Kidney (tissue), 14 donors: ENCODE measurements around the gene FANCB. TPM values are rescaled to one million over a fixed set of nuclear protein-coding genes. Genes with fewer than 3 reads are reported as not detected.

Experiments used
- DNase-seq, 5 donors: peaks; one replicate each; pipeline ENCODE4 v3.0.0-alpha.2; 2013 to 2020
- FAIRE-seq: peaks from 2 replicates; lab custom pipeline; 2012; peaks lifted over from hg19 to GRCh38; lab: Jason Lieb, UNC
- H3K27ac ChIP-seq, 2 donors: one replicate each; pipeline ENCODE4 v1.7.0; 2013; ENCODE audit warnings: low read depth in 2 of 2, low read length in 2 of 2, inconsistent platforms in 1 of 2
- H3K27me3 ChIP-seq: one replicate; pipeline ENCODE4 v1.7.1; 2013; ENCODE audit warnings: low read length, inconsistent platforms; ENCODE audit not compliant: control insufficient read depth, insufficient read depth
- H3K36me3 ChIP-seq, 3 donors: one replicate each; pipeline versions ENCODE4 v1.7.0 to v1.7.1; 2013; ENCODE audit warnings: low read length in 3 of 3, control low read depth in 1 of 3, inconsistent platforms in 1 of 3; ENCODE audit not compliant: insufficient read depth in 3 of 3, control insufficient read depth in 2 of 3
- H3K4me1 ChIP-seq, 3 donors: one replicate each; pipeline versions ENCODE4 v1.7.0 to v1.7.1; 2013; ENCODE audit warnings: low read length in 3 of 3, inconsistent platforms in 1 of 3, low read depth in 1 of 3; ENCODE audit not compliant: control insufficient read depth in 2 of 3, insufficient read depth in 2 of 3
- H3K4me3 ChIP-seq, 3 donors: one replicate each; pipeline versions ENCODE4 v1.7.0 to v1.8.1; 2013; ENCODE audit warnings: low read length in 3 of 3, control low read depth in 1 of 3, inconsistent platforms in 1 of 3
- H3K9ac ChIP-seq, 3 donors: one replicate each; pipeline versions ENCODE4 v1.7.0 to v1.7.1; 2013; ENCODE audit warnings: low read length in 3 of 3, control low read depth in 1 of 3, inconsistent platforms in 1 of 3
- H3K9me3 ChIP-seq, 3 donors: one replicate each; pipeline versions ENCODE4 v1.7.0 to v1.7.1; 2013; ENCODE audit warnings: low read length in 3 of 3, control low read depth in 1 of 3, inconsistent platforms in 1 of 3; ENCODE audit not compliant: control insufficient read depth in 2 of 3, insufficient read depth in 1 of 3
- CTCF ChIP-seq: IDR thresholded peaks from 3 replicates; pipeline ENCODE4 v1.5.1; 2012; ENCODE audit warnings: mild to moderate bottlenecking, moderate library complexity, borderline replicate concordance; ENCODE audit not compliant: insufficient read depth; ENCODE audit errors: extremely low read depth
- intact Hi-C: fragments of 100-400 bp; cut with DNase I; formaldehyde crosslinking; loops from one replicate; pipeline ENCODE4 v1.11.1; 2022
- polyA plus RNA-seq: library from polyadenylated mRNA; stranded (reverse); fragments of 350-450 nt; fragmentation: Illumina TruSeq; extraction: RNeasy Lipid Tissue Mini Kit (QIAGEN cat#74804); gene quantifications from one replicate; pipeline ENCODE4 v1.2.3, GENCODE V29; 2014; ENCODE audit warnings: low read depth, low replicate concordance; ENCODE audit not compliant: insufficient read depth
- total RNA-seq: library from RNA; stranded (reverse); fragmentation: NEBNext Ultra II Directional; extraction: Animal tissue kit (Norgen Biotek cat#: 25700); gene quantifications from one replicate; pipeline ENCODE4 v1.2.1, GENCODE V29; 2021
- donor health status: control.
- donor health status: control.
- donor health status: control.
- donor health status: control.
- donor health status: control.
- donor health status: DM: yes; HTN: yes; CAD: no.
- donor health status: Normal renal cell carcinoma (clear cell type).

The FANCB gene
- total and polyA plus RNA-seq, 2 donors from 2014 or later = 1.4 TPM; not detected in 1

- H3K4me3 ChIP-seq = no peak overlapping the region
- FAIRE-seq (peak; percentile 23), DNase-seq (no peak)
- H3K27ac ChIP-seq = no peak overlapping the region
- no peaks in the 10 kb centered on the region for H3K9me3 ChIP-seq
- H3K4me1 ChIP-seq = no peaks in the 10 kb centered on the region
- intact Hi-C loops = no loop called here
- no peak for TF ChIP-seq CTCF
- H3K36me3 ChIP-seq = peaks cover 0 to 3% (median 2%) of the 10 kb centered on the region in 3 donors
- no peaks in the 10 kb centered on the region for H3K27me3 ChIP-seq
- H3K9ac ChIP-seq = no peak overlapping the region
Measured at GRCh38 chrX:14903891-14904290, 31.0 kb upstream of the FANCB start.

- Histone ChIP-seq H3K4me3 (no peak overlapping the region), H3K9ac (no peak overlapping the region), H3K27ac (no peak overlapping the region), H3K36me3 (peaks cover 0 to 3% (median 2%) of the 10 kb centered on the region in 3 donors), H3K9me3 (no peaks in the 10 kb centered on the region), H3K4me1 (no peaks in the 10 kb centered on the region), H3K27me3 (no peaks in the 10 kb centered on the region)
- DNase-seq (no peak), FAIRE-seq (no peak)
- intact Hi-C loops = no loop called here
- no peak for TF ChIP-seq CTCF
Measured at GRCh38 chrX:14902537-14902936, 29.7 kb upstream of the FANCB start.

GRCh38 chrX:14899607-14900006 lies 26.7 kb upstream of the FANCB start:
- Histone ChIP-seq H3K36me3 (peaks cover 0 to 2% (median under 1%) of the 10 kb centered on the region in 3 donors), H3K27ac (no peak overlapping the region), H3K9me3 (no peaks in the 10 kb centered on the region), H3K9ac (no peak overlapping the region), H3K27me3 (peaks cover 2% of the 10 kb centered on the region), H3K4me3 (no peak overlapping the region), H3K4me1 (no peaks in the 10 kb centered on the region)
- intact Hi-C loops = no loop called here
- peak in 2 of 5 donors; percentile 2 to 8 for DNase-seq
- no peak for TF ChIP-seq CTCF
- FAIRE-seq = no peak

- no peak for TF ChIP-seq CTCF
- DNase-seq = no peak
- H3K4me3 ChIP-seq = no peak overlapping the region
- no peak overlapping the region for H3K27ac ChIP-seq
- intact Hi-C loops = no loop called here
- H3K4me1 ChIP-seq = no peaks in the 10 kb centered on the region
- H3K9me3 ChIP-seq = no peaks in the 10 kb centered on the region
- no peak overlapping the region for H3K9ac ChIP-seq
- no peak for FAIRE-seq
- no peaks in the 10 kb centered on the region for H3K36me3 ChIP-seq
- H3K27me3 ChIP-seq = peaks cover 2% of the 10 kb centered on the region
Measured at GRCh38 chrX:14897042-14897441, 24.2 kb upstream of the FANCB start.
